Dedifferentiated amniotic fluid mesenchymal stem cell (primary cell): ENCODE results near the gene PACS1.
A peak's percentile ranks its signal among the peaks of the same experiment; 100 is the strongest.

Source experiments
- DNase-seq: peaks from one replicate; pipeline ENCODE4 v3.0.0-alpha.2; 2016; ENCODE audit errors: extremely low spot score

The PACS1 gene

DNA sequence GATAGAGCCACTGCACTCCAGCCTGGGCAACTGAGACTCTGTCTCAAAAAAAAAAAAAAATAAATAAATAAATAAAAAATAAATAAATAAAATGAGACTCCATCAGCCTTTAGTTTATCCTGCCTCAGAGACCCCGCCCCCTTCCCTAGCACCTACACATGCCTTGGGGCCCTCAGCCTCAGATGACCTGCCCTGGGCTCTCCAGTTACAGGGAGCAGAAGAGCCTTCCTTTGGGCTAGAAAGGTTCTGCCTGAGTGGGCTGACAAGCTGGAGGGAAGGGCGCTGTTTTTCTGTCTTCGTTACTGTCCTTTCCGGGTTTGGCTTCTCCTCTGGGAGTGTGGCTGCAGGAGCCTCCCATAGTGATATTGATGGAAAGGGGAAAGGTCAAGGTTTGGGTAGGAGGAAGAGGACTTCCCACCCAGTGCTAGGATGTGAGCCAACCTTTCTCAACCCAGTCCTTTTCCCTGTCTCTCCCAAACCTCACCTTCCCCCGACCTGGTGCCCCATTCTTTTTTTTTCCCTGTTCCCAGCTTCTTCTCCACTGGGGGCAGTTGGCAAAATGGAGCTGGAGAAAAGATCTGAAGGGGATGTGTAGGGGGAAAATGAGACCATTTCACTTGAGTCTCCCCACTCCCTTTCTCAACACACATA, 19.4 kb upstream of the PACS1 start:
- DNase-seq = no peak

DNA sequence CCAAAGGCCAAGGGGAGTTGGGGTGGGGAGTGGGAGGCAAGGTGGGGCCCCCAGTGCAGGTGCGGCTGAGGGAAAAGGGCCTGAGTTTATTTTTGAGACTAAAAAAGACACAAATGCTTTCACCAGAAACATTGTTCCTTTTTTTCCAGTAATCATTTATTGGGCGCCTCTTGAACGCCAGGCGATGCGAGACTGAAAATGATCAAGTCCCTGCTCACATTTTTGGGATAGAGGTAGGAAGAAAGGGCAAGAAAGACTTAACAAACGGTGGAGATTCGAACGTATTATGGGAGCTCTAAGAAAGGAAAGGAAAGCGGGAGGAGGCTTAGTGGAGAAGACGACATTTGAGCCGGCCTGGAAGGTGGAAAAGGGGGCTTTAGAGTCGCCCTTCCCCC, 18.7 kb upstream of the PACS1 start:
- no peak for DNase-seq

DNA sequence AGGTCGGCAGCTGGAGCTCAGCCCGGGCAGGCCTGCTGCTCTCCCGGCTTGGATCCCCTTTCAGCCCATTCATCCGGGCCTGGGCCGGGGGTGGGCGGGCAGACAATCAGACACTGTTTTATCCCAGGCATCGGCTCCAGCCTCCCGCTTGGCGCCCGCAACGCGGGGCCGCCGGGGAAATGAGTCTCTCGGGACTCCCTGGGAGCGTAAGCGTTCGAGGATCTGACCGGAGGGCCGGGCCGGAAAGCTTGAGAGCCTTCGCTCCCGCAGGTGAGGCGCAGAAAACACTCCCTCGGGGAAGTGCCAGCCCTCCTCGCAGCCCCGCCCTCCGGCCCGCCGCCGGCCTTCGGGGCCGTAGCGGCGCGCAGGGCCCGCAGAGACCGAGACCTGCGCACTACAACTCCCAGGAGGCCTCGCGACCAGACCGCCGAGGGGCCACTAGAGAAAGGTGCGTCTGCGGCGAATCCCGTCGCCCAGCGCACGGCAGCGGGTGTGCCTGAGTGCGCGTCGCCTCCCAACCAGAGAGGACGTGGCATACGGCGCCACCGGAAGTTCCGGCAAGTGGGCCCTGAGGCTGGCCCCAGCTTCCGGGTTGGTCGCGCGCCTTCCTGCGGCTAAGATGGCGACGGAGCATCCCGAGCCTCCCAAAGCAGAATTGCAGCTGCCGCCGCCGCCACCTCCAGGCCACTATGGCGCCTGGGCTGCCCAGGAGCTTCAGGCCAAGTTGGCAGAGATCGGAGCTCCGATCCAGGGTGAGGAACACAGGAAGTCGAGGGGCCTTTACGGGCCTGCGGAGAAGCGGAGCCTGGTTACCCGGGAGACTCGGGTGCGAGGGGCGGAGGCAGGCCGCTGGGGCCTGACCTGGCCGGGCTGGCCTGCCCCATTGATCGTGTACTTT, 18.1 kb upstream of the PACS1 start, which contains the start of gene SF3B2:
SF3B2 (plus strand) TSS at position 599 of the 898 bp plus-strand sequence; CDS start at position 620, 21 bp downstream.
- peak; percentile 91 for DNase-seq

GRCh38 chr11:66052664-66052982, 17.4 kb upstream of the PACS1 start:
- no peak for DNase-seq

DNA sequence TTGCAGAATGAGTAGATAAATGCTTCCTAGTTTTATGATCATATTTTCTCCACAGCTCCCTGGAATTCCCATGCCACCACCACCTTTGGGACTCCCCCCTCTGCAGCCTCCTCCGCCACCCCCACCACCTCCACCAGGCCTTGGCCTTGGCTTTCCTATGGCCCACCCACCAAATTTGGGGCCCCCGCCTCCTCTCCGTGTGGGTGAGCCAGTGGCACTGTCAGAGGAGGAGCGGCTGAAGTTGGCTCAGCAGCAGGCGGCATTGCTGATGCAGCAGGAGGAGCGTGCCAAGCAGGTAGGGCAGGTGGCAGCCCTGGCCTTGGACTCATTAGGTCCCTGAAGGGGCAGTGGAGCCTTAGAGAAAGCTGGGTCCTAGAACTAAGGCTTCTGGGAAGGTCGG, 15.1 kb upstream of the PACS1 start:
- no peak for DNase-seq

- no peak for DNase-seq
Measured at GRCh38 chr11:66056501-66056900, 13.6 kb upstream of the PACS1 start.

- DNase-seq = no peak
Measured at GRCh38 chr11:66059966-66060680, 9.9 kb upstream of the PACS1 start.

DNA sequence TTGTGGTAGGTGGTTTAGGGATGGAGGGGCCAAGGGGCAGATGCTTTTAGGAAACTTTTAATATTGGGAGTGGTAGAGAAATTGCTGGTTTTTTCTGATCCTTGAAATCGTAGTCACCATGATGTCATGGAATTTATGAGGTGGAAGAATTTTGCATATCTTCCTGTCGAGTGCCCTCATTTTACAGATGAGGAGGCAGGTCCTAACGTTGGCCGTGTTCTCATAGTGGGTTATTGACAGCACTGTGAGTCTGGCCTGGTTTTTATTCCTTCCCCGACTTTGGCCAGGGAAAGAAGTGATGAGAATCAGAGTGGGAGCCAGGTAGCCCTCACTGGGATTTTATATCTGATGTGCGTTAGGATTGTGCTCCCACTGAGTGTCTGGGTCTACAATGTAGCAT, 8.8 kb upstream of the PACS1 start:
- DNase-seq = no peak

GRCh38 chr11:66062408-66062807, 7.7 kb upstream of the PACS1 start:
- DNase-seq = no peak

GRCh38 chr11:66063900-66064299, 6.2 kb upstream of the PACS1 start:
- no peak for DNase-seq

DNA sequence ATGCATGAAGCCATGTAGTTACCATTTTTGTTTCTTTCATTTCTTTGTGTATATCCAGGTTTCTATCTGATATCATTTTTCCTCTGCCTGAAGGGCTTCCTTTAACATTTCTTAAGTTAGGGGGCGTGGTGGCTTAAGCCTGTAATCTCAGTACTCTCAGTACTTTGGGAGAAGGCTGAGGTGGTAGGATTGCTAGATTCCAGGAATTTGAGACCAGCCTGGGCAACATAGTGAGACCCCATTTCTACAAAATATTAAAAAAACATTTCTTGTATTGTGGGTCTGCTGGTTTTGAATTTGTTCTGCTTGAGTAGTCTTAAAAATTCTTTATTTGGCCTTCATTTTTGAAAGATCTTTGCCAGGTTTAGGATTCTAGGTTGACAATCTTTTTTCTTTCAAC, 5.5 kb upstream of the PACS1 start:
- DNase-seq = no peak

GRCh38 chr11:66066751-66067150, 3.3 kb upstream of the PACS1 start:
- no peak for DNase-seq

DNA sequence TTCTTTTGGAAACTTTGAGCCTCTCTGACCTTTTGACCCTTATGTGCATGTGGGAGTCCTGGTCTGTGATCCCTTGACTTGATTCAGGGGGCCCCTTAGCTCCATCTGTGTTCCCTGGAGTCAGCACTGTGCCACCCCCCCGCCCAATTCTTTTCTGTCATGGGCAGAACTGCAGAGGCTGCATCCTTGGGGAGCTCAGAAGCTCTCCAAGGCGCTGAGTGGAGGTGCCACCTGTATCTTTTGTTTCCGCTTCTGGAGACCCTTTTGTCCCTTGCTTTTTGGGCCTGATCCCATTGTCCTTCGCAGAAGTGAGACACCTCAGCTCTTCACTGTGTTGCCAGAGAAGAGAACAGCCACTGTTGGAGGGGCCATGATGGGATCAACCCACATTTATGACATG, 2.4 kb upstream of the PACS1 start:
- DNase-seq = no peak

GRCh38 chr11:66068154-66068821, 1.8 kb upstream of the PACS1 start:
- peak; percentile 69 for DNase-seq

DNA sequence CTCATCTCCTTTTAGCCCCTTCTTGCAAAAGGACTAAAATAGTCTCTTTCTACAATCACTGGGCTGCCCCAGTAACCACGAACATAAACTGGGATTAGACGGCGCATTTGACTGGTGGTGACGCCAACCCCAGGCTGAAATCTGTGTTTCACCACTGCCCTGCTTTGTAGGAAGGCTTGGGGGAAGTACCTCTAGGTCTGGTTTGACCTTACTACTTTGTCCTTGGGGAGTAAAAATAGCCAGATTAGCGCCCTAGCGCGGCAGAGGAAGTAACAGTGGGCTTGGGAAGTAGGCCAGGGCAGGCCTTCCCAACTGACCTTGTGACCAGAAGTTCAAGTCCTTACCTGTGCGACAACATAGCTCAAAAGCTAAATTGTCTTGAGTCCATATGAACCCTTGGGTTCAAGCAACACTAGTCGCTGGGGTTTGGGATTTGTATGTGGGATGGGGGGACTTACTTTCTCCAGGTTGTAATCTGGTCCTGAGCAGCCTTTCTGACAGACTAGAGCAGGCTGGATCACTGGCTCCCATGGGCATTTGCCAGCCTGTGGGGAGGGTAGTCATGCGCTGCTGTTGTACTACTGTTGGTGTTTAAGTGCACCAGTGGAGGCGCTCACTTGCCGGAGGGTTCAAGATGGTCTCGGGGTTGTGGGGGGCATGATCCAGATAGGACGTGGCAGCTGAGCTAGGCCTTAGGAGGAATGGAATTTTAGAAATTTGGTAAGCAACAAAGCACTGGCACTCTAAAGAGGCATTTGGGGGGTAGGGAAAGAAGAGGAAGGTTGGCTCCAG, 953 bp upstream of the PACS1 start:
- peak; percentile 45 for DNase-seq

DNA sequence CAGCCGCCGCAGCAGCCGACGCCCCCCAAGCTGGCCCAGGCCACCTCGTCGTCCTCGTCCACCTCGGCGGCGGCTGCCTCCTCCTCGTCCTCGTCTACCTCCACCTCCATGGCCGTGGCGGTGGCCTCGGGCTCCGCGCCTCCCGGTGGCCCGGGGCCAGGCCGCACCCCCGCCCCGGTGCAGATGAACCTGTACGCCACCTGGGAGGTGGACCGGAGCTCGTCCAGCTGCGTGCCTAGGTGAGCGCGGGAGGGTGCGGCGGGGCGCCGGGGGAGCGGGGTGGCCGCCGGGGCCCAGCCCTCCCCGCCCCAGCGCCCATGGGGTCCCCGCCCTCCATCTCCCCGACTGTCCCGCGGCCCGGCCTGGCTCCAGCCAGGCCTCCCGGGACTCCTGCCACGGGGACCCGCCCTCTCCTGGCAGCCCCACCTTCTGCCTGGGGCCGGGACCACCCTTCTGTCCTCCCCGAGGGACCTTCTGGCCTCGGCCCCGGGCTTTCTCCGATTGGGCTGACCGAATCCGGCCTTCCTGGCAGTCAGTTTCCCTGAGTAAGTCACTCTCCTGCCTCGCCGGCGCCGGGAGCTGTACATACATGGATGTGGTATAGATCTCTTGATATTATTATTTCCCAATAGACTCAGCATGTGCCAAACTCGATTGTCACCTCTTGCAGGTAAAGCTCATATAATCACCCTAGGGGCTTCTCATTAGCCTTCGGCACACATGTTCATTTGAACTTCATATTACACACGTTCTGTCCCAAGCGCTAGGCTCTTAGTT, 720 bp downstream of the PACS1 start:
- DNase-seq = no peak

- no peak for DNase-seq
Measured at GRCh38 chr11:66071381-66071801, 1.3 kb downstream of the PACS1 start.

DNA sequence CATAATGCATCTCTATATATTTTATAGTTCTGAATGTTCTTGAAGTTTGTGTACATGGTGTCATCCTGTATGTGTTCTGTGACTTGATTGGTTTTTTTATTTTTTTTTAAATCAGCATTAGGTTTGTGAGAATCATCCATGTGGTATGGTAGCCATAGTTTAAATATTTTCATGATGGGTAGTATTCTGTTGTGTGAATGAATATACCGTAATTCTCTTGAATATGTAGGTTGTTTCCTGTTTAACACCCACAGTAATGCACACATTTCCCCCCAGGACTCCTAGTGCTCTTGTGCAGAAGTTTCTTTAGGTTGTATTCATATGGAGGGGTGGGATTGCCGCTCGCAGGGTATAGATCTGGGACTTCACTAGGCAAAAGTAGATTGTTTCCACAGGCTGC, 2.0 kb downstream of the PACS1 start:
- DNase-seq = no peak

GRCh38 chr11:66072518-66072917, 2.4 kb downstream of the PACS1 start:
- no peak for DNase-seq

GRCh38 chr11:66073669-66074068, 3.6 kb downstream of the PACS1 start:
- no peak for DNase-seq

- no peak for DNase-seq
Measured at GRCh38 chr11:66075273-66075672, 5.2 kb downstream of the PACS1 start.
